OCI-LY1 (cell line): ENCODE measurements around the gene FAM131A.

Experiments used
- H2AFZ ChIP-seq: fragments of 200-600 bp; sonication (generic), shearing (Covaris generic); 2 replicates; pipeline ENCODE4 v1.6.0; 2014; ENCODE audit warnings: antibody characterized with exemption, mild to moderate bottlenecking, low read length
- H3F3A ChIP-seq: fragments of 200-600 bp; sonication (generic), shearing (Covaris generic); 2 replicates; pipeline ENCODE4 v1.6.0; 2014; ENCODE audit warnings: mild to moderate bottlenecking, antibody characterized with exemption, low read length, moderate library complexity; ENCODE audit not compliant: insufficient read depth
- H3K27ac ChIP-seq: fragments of 200-600 bp; sonication (generic); 2 replicates; pipeline ENCODE4 v1.5.1; 2014; ENCODE audit warnings: low read length, mixed run types, mild to moderate bottlenecking, low read depth; ENCODE audit not compliant: poor library complexity, severe bottlenecking
- H3K27me3 ChIP-seq: fragments of 200-600 bp; sonication (generic); 2 replicates; pipeline ENCODE4 v1.6.0; 2014; ENCODE audit warnings: antibody characterized with exemption, mild to moderate bottlenecking, low read length, moderate library complexity; ENCODE audit not compliant: insufficient read depth
- H3K36me3 ChIP-seq: fragments of 200-600 bp; sonication (generic); 2 replicates; pipeline ENCODE4 v1.6.1; 2014; ENCODE audit warnings: mild to moderate bottlenecking, antibody characterized with exemption, low read length, moderate library complexity, mixed read lengths; ENCODE audit not compliant: insufficient read depth
- H3K4me1 ChIP-seq: fragments of 200-600 bp; sonication (generic); 2 replicates; pipeline ENCODE4 v1.5.1; 2014; ENCODE audit warnings: mild to moderate bottlenecking, low read length, moderate library complexity; ENCODE audit not compliant: insufficient read depth, severe bottlenecking
- H3K4me2 ChIP-seq: fragments of 200-600 bp; sonication (generic), shearing (Covaris generic); 2 replicates; pipeline ENCODE4 v1.6.1; 2014; ENCODE audit warnings: low read length
- H3K4me3 ChIP-seq: fragments of 200-600 bp; sonication (generic); 2 replicates; pipeline ENCODE4 v1.5.1; 2014; ENCODE audit warnings: low read length, low read depth, mild to moderate bottlenecking, mixed read lengths; ENCODE audit not compliant: poor library complexity, severe bottlenecking
- H3K79me2 ChIP-seq: fragments of 200-600 bp; shearing (Covaris generic); 2 replicates; pipeline ENCODE4 v1.6.1; 2016; ENCODE audit warnings: mixed run types, low read length, mixed read lengths; ENCODE audit not compliant: insufficient read depth
- H3K9ac ChIP-seq: fragments of 200-600 bp; sonication (generic), shearing (Covaris generic); 2 replicates; pipeline ENCODE4 v1.6.1; 2014; ENCODE audit warnings: mild to moderate bottlenecking, low read length, mixed read lengths
- H3K9me2 ChIP-seq: fragments of 200-600 bp; sonication (generic), shearing (Covaris generic); 2 replicates; pipeline ENCODE4 v1.6.1; 2014; ENCODE audit warnings: low read depth, mild to moderate bottlenecking, low read length, mixed read lengths
- H3K9me3 ChIP-seq: fragments of 200-600 bp; shearing (Covaris generic); 2 replicates; pipeline ENCODE4 v1.6.1; 2014; ENCODE audit warnings: low read length, mixed read lengths
- H4K20me1 ChIP-seq: fragments of 200-600 bp; sonication (generic), shearing (Covaris generic); 2 replicates; pipeline ENCODE4 v1.6.0; 2016; ENCODE audit warnings: mild to moderate bottlenecking, low read length; ENCODE audit not compliant: insufficient read depth
- CTCF ChIP-seq: fragments of 200-600 bp; sonication (generic), shearing (Covaris generic); IDR thresholded peaks from 2 replicates; pipeline ENCODE4 v1.5.1; 2017; ENCODE audit warnings: mild to moderate bottlenecking, antibody characterized with exemption, low read length, moderate library complexity, mixed read lengths
- EZH2 ChIP-seq: fragments of 200-600 bp; sonication (generic), shearing (Covaris generic); IDR thresholded peaks from 2 replicates; pipeline ENCODE4 v1.8.0; 2017; ENCODE audit warnings: borderline replicate concordance, mixed run types, mild to moderate bottlenecking, antibody characterized with exemption, low read length, moderate library complexity, mixed read lengths

Gene FAM131A

DNA sequence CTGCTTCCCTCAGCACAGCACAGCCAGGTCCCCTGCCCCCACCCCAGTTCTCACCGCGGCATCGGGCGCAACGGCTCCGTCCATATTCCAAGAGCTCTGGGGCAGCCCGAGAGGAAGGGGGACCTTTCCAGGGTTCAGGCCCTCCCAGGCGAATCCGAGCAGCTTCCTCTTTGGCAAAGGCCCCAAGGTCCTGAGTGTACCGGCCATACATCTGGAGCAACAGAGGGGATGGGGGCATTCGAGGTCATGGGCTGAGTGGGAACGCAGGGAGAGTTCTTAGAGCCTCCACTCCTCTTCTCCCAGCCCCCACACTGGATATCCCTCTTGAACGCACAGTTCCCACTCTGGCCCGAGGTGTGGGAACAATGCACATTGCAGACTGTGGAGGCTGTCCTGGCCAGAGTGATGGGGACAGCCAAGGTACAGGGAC lies 21.5 kb downstream of the FAM131A start:
- Histone ChIP-seq H3K4me1 (peaks cover 11% of the 10 kb centered on the region), H3K79me2 (no peaks in the 10 kb centered on the region), H3F3A (no peaks in the 10 kb centered on the region), H3K27ac (no peak overlapping the region), H3K27me3 (peaks cover 5% of the 10 kb centered on the region; the same call in 1 of the 2 replicates), H3K9me3 (no peaks in the 10 kb centered on the region), H3K4me2 (no peak overlapping the region), H3K9me2 (no peaks in the 10 kb centered on the region), H4K20me1 (no peaks in the 10 kb centered on the region), H3K36me3 (no peaks in the 10 kb centered on the region), H3K9ac (no peak overlapping the region), H2AFZ (no peak overlapping the region), H3K4me3 (no peak overlapping the region)
- TF ChIP-seq CTCF (no peak), EZH2 (no peak)

GRCh38 chr3:184359610-184360009 lies 22.2 kb downstream of the FAM131A start:
- no peak overlapping the region for H3K9ac ChIP-seq
- H3K27ac ChIP-seq = no peak overlapping the region
- peaks cover 15% of the 10 kb centered on the region for H3K4me1 ChIP-seq
- H4K20me1 ChIP-seq = no peaks in the 10 kb centered on the region
- H3K4me2 ChIP-seq = no peak overlapping the region
- no peaks in the 10 kb centered on the region for H3K9me3 ChIP-seq
- H2AFZ ChIP-seq = no peak overlapping the region
- no peaks in the 10 kb centered on the region for H3F3A ChIP-seq
- H3K27me3 ChIP-seq = peaks cover 5% of the 10 kb centered on the region; the same call in 1 of the 2 replicates
- no peaks in the 10 kb centered on the region for H3K79me2 ChIP-seq
- no peak overlapping the region for H3K4me3 ChIP-seq
- TF ChIP-seq CTCF (no peak), EZH2 (no peak)
- no peaks in the 10 kb centered on the region for H3K9me2 ChIP-seq
- peaks cover 2% of the 10 kb centered on the region; the same call in 1 of the 2 replicates for H3K36me3 ChIP-seq

- no peak overlapping the region for H3K27ac ChIP-seq
- no peaks in the 10 kb centered on the region for H3K9me2 ChIP-seq
- H3K36me3 ChIP-seq = peaks cover 9% of the 10 kb centered on the region
- H2AFZ ChIP-seq = no peak overlapping the region
- no peak overlapping the region for H3K4me3 ChIP-seq
- H3F3A ChIP-seq = no peaks in the 10 kb centered on the region
- no peak overlapping the region; the same call in 1 of the 2 replicates for H3K4me2 ChIP-seq
- no peak for TF ChIP-seq EZH2
- TF ChIP-seq CTCF = no peak
- peaks cover 5% of the 10 kb centered on the region; the same call in 1 of the 2 replicates for H3K27me3 ChIP-seq
- no peaks in the 10 kb centered on the region for H3K9me3 ChIP-seq
- H3K79me2 ChIP-seq = no peaks in the 10 kb centered on the region
- no peak overlapping the region for H3K9ac ChIP-seq
- H4K20me1 ChIP-seq = no peaks in the 10 kb centered on the region
- H3K4me1 ChIP-seq = peaks cover 19% of the 10 kb centered on the region
Observed at GRCh38 chr3:184360070-184360928, 22.9 kb downstream of the FAM131A start.
